Right lobe of liver (tissue), 6 donors: ENCODE measurements around the gene ZNF467. TPM values are rescaled to one million over a fixed set of nuclear protein-coding genes. Genes with fewer than 3 reads are reported as not detected.

Experiments
- ATAC-seq, 4 donors: fragments of 200-7000 bp; cut with Tn5 transposase; one replicate each; pipeline ENCODE4 v1.9.1; 2020; ENCODE audit warnings: mild to moderate bottlenecking in 4 of 4, moderate library complexity in 4 of 4
- DNase-seq, 3 donors: peaks; one replicate each; pipeline ENCODE4 v3.0.0-alpha.2; 2020
- H3K27ac ChIP-seq, 3 donors: fragments of 200-600 bp; one replicate each; pipeline ENCODE4 v1.8.0; 2022
- H3K27me3 ChIP-seq, 2 donors: fragments of 200-600 bp; one replicate each; pipeline ENCODE4 v1.8.0; 2022
- H3K36me3 ChIP-seq, 4 donors: fragments of 200-600 bp; sonication (generic) in 1 of 4; one replicate each; pipeline versions ENCODE4 v1.5.1 to v1.8.0; 2017 to 2022; ENCODE audit warnings: control low read depth in 1 of 4
- H3K4me1 ChIP-seq, 4 donors: fragments of 200-600 bp; sonication (generic) in 1 of 4; one replicate each; pipeline versions ENCODE4 v1.5.1 to v1.8.0; 2017 to 2022; ENCODE audit warnings: control low read depth in 1 of 4
- H3K4me3 ChIP-seq, 3 donors: fragments of 200-600 bp; one replicate each; pipeline ENCODE4 v1.8.0; 2022
- H3K9me3 ChIP-seq, 4 donors: fragments of 200-600 bp; sonication (generic) in 1 of 4; one replicate each; pipeline versions ENCODE4 v1.5.1 to v1.8.0; 2017 to 2022; ENCODE audit warnings: control low read depth in 1 of 4
- POLR2A ChIP-seq: fragments of 450-650 bp; IDR thresholded peaks from one replicate; pipeline ENCODE4 v1.6.1; 2017; ENCODE audit warnings: antibody characterized with exemption, mild to moderate bottlenecking
- WGBS: methylation state at CpG from one replicate; pipeline ENCODE4 v1.1.6; 2018; ENCODE audit warnings: low coverage, low lambda C conversion rate; ENCODE audit not compliant: insufficient coverage; ENCODE audit errors: missing lambda C conversion rate; 5-methylcytosine and 5-hydroxymethylcytosine counted together
- intact Hi-C, 2 donors: fragments of 100-400 bp; cut with DNase I; formaldehyde crosslinking; loops; one replicate each; pipeline versions ENCODE4 v1.11.2 to v1.14.1; 2022
- total RNA-seq, 6 experiments: library from RNA; depleted of rRNA in 2 of 6; stranded (reverse); fragments of >200 nt in 2 of 6; fragmentation: NEBNext Ultra II Directional in 3 of 6; extraction: Animal tissue kit (Norgen Biotek cat#: 25700) in 3 of 6; gene quantifications; one replicate each; pipeline versions ENCODE4 v1.1.0 to v1.2.4, GENCODE V29; 2016 to 2023
- TF ChIP-seq, protein P1 (sequence below), 4 donors: fragments of 200-600 bp in 3 of 4; fragments of 450-650 bp in 1 of 4; IDR thresholded peaks; one replicate each; pipeline versions ENCODE4 v1.5.1 to v1.8.0; 2016 to 2022; ENCODE audit warnings: antibody characterized with exemption in 4 of 4, mild to moderate bottlenecking in 2 of 4
- donor health status: DM: no; HTN: yes; CAD: no.
- donor health status: DM: no; HTN: no; CAD: no.
- donor health status: DM: no; HTN: no; CAD: no.
- donor health status: DM: no; HTN: yes; CAD: no.
- donor health status: DM: no; HTN: yes; CAD: no.

The ZNF467 gene
- total RNA-seq, 6 experiments from 2014 or later = 3.6 to 14.6 (median 5.8) TPM

GRCh38 chr7:149732111-149732561 is 41.3 kb downstream of the ZNF467 start:
- intact Hi-C loops = loop anchor here in 1 of 2 donors (10.0 kb wide), 1 partner anchor 57 kb away; no protein-coding TSS in a partner anchor
- no peaks in the 10 kb centered on the region for H3K9me3 ChIP-seq
- ATAC-seq (no peak), DNase-seq (no peak)
- H3K27ac ChIP-seq = no peak overlapping the region
- H3K4me1 ChIP-seq = no peaks in the 10 kb centered on the region
- H3K36me3 ChIP-seq = no peaks in the 10 kb centered on the region
- WGBS = 90% methylated on average over 4 of the region's 10 CpGs
- H3K27me3 ChIP-seq = no peaks in the 10 kb centered on the region
- no peak for TF ChIP-seq POLR2A
- TF ChIP-seq, protein P1, sequence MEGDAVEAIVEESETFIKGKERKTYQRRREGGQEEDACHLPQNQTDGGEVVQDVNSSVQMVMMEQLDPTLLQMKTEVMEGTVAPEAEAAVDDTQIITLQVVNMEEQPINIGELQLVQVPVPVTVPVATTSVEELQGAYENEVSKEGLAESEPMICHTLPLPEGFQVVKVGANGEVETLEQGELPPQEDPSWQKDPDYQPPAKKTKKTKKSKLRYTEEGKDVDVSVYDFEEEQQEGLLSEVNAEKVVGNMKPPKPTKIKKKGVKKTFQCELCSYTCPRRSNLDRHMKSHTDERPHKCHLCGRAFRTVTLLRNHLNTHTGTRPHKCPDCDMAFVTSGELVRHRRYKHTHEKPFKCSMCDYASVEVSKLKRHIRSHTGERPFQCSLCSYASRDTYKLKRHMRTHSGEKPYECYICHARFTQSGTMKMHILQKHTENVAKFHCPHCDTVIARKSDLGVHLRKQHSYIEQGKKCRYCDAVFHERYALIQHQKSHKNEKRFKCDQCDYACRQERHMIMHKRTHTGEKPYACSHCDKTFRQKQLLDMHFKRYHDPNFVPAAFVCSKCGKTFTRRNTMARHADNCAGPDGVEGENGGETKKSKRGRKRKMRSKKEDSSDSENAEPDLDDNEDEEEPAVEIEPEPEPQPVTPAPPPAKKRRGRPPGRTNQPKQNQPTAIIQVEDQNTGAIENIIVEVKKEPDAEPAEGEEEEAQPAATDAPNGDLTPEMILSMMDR (IDR thresholded peaks at IDR 0.05) = no peak
- H3K4me3 ChIP-seq = no peak overlapping the region

DNA sequence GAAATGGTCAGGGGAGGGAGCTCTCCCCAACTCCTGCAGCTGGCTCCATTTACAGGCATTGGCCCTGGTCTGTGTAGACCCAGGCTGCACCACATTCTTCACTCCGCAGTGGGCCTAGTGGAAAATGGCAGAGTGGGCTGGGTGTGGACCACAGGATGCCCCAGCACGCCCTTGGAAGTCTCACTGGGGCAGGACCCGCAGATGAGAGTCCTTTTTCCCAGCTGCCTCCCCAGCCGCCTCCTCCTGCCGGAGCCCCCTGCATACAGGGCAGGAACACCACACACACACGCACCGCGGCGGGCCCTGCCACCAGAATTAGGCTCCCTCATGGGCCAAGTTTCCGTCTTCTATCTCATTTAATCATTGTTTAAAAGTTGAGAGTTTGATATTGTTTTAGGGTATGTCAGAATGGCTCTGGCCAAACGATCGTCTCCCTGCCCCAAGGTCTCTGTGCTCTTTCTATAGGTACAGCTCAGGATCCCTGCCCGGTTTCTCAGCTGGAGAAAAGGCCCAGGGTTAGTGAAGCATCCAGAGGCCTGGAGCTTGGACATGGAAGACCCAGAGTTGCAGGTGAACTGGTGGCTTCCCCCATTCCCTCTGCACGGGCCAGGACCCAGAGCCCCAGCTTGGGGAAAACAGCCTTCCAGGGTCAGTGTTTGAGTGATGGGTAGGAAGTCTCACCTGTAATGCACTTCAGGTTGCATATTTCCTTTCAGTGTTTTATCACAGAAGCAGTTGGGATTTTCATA is 42.0 kb downstream of the ZNF467 start:
- intact Hi-C loops = loop anchor here in 1 of 2 donors (10.0 kb wide), 1 partner anchor 57 kb away; no protein-coding TSS in a partner anchor
- TF ChIP-seq POLR2A = no peak
- TF ChIP-seq, protein P1 (IDR thresholded peaks at IDR 0.05) = no peak
- ATAC-seq (no peak), DNase-seq (no peak)
- no peak overlapping the region for H3K27ac ChIP-seq
- no peaks in the 10 kb centered on the region for H3K9me3 ChIP-seq
- H3K36me3 ChIP-seq = no peaks in the 10 kb centered on the region
- no peaks in the 10 kb centered on the region for H3K27me3 ChIP-seq
- no peak overlapping the region for H3K4me3 ChIP-seq
- no peaks in the 10 kb centered on the region for H3K4me1 ChIP-seq
- WGBS = 92% methylated on average over 9 of the region's 14 CpGs

DNA sequence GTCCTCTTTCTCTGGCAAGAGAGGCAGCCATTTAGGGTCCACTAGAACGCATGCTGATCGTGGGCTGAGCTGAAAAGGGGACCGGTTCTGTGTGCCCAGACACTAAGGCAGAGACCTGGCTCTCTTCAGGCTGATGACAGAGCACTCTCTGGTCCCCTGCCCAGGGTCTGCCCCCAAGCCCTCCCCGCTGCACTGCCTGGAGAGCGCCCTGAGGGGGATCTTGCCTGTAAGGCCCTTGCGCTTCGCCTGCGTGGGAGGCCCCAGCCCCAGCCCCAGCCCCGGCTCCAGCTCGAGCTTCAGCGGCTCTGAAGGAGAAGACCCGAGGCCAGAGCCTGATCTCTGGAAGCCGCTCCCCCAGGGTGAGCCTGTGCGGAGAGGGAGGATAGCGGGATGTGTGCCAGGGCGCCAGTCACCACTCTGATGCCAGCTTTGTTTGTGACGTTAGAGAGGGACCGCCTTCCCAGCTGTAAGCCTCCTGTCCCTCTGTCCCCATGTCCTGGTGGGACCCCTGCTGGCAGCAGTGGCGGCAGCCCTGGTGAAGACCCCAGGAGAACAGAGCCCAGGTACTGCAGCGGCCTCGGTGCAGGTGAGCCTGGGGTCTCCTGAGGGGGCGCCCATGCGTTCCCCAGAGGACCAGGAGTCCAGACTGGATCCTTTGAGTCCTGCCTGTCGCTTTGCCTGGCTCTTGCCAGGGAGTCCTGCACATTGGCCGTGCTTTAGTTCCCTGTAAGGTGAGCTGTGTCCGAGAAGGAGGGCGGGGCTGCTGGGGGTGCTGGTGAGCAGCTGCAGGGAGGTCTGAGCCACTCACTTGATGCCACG is 43.2 kb downstream of the ZNF467 start:
- WGBS = no CpG with 5 or more reads among the region's 28 CpGs
- intact Hi-C loops = loop anchor here in 1 of 2 donors (10.0 kb wide), 1 partner anchor 55 kb away; no protein-coding TSS in a partner anchor
- no peak for ATAC-seq
- TF ChIP-seq, protein P1 (IDR thresholded peaks at IDR 0.05) = no peak
- TF ChIP-seq POLR2A = no peak
- H3K4me1 ChIP-seq = no peaks in the 10 kb centered on the region
- H3K27me3 ChIP-seq = no peaks in the 10 kb centered on the region
- no peaks in the 10 kb centered on the region for H3K9me3 ChIP-seq
- no peak for DNase-seq
- H3K4me3 ChIP-seq = no peak overlapping the region
- no peak overlapping the region for H3K27ac ChIP-seq
- H3K36me3 ChIP-seq = no peaks in the 10 kb centered on the region

- ATAC-seq (no peak), DNase-seq (peak in 1 of 3 donors; percentile 11)
- Histone ChIP-seq H3K27me3 (no peaks in the 10 kb centered on the region), H3K36me3 (no peaks in the 10 kb centered on the region), H3K4me1 (no peaks in the 10 kb centered on the region), H3K27ac (no peak overlapping the region), H3K4me3 (no peak overlapping the region), H3K9me3 (no peaks in the 10 kb centered on the region)
- WGBS = no CpG with 5 or more reads among the region's 5 CpGs
- no peak for TF ChIP-seq POLR2A
- TF ChIP-seq, protein P1 (IDR thresholded peaks at IDR 0.05) = no peak
- intact Hi-C loops = no loop called here
Observed at GRCh38 chr7:149729586-149729982, 43.8 kb downstream of the ZNF467 start.
